HepG2 (cell line): ENCODE measurements around the gene CIROP. TPM values are rescaled to one million over a fixed set of nuclear protein-coding genes. Genes with fewer than 3 reads are reported as not detected.

ENCODE experiments used
- GABPB1 ChIP-seq: IDR thresholded peaks from 2 replicates; pipeline ENCODE4 v1.6.1; 2016; ENCODE audit warnings: mild to moderate bottlenecking, missing genetic modification reagents, moderate library complexity, missing compliant biosample characterization
- KDM2A ChIP-seq: sonication (generic); formaldehyde crosslinking; IDR thresholded peaks from 2 replicates; pipeline ENCODE4 v1.4.0; 2020; ENCODE audit warnings: low read depth, missing genetic modification reagents, borderline replicate concordance
- KLF16 ChIP-seq, 2 experiments: sonication (generic) in 1 of 2; formaldehyde crosslinking in 1 of 2; IDR thresholded peaks; 2 replicates each; pipeline versions ENCODE4 v1.6.1 to v1.8.0; 2016 to 2023; ENCODE audit warnings: missing genetic modification reagents in 2 of 2, missing compliant biosample characterization in 1 of 2
- MNT ChIP-seq: fragments of 450-650 bp; IDR thresholded peaks from 2 replicates; pipeline ENCODE4 v1.6.1; 2016
- NFKBIZ ChIP-seq: IDR thresholded peaks from 2 replicates; pipeline ENCODE4 v1.6.1; 2018; ENCODE audit warnings: missing genetic modification reagents, missing compliant biosample characterization
- RARG ChIP-seq: sonication (generic); formaldehyde crosslinking; IDR thresholded peaks from 2 replicates; pipeline ENCODE4 v1.4.0; 2020; ENCODE audit warnings: low read depth, mild to moderate bottlenecking, missing genetic modification reagents
- TBL1XR1 ChIP-seq: fragments of 150-350 bp; IDR thresholded peaks from 2 replicates; pipeline ENCODE4 v1.6.1; 2014; ENCODE audit warnings: borderline replicate concordance, low read length; ENCODE audit not compliant: partially characterized antibody
- ZNF232 ChIP-seq: sonication (generic); formaldehyde crosslinking; IDR thresholded peaks from 2 replicates; pipeline ENCODE4 v1.4.0; 2020; ENCODE audit warnings: missing genetic modification reagents, borderline replicate concordance
- ZNF543 ChIP-seq: sonication (generic); formaldehyde crosslinking; IDR thresholded peaks from 2 replicates; pipeline ENCODE4 v1.4.0; 2020; ENCODE audit warnings: mild to moderate bottlenecking, missing genetic modification reagents
- polyA plus RNA-seq, 8 experiments: library from polyadenylated mRNA; depleted of rRNA in 3 of 8; stranded (reverse) in 7 of 8; unstranded in 1 of 8; fragments of >200 nt; fragmentation: Illumina TruSeq in 4 of 8; extraction: Trizol in 4 of 8; gene quantifications; 2 replicates each; pipeline versions ENCODE4 v1.2.1 to v1.2.3, GENCODE V29; 2011 to 2016; ENCODE audit warnings: low read depth in 4 of 8, missing spikeins in 1 of 8, mixed read lengths in 1 of 8; ENCODE audit not compliant: insufficient read depth in 1 of 8
- total RNA-seq, 5 experiments: library from RNA; depleted of rRNA; stranded (reverse); fragments of >200 nt; fragmentation: Illumina TruSeq; extraction: Trizol; gene quantifications; 2 replicates each; pipeline ENCODE4 v1.2.3, GENCODE V29; 2016; ENCODE audit warnings: low read depth in 1 of 5
- TF ChIP-seq, protein P1 (sequence below): sonication (generic); formaldehyde crosslinking; IDR thresholded peaks from 2 replicates; pipeline ENCODE4 v1.5.0; 2020; ENCODE audit warnings: mild to moderate bottlenecking, missing genetic modification reagents, borderline replicate concordance
- TF ChIP-seq, protein P2 (sequence below), 2 experiments: sonication (generic) in 1 of 2; formaldehyde crosslinking in 1 of 2; IDR thresholded peaks; 2 replicates each; pipeline versions ENCODE4 v1.4.0 to v1.6.1; 2018 to 2020; ENCODE audit warnings: missing genetic modification reagents in 2 of 2, borderline replicate concordance in 1 of 2, low read depth in 1 of 2, mild to moderate bottlenecking in 1 of 2, missing biosample characterization in 1 of 2
- TF ChIP-seq, protein P3 (sequence below): sonication (generic); formaldehyde crosslinking; IDR thresholded peaks from 2 replicates; pipeline ENCODE4 v1.4.0; 2020; ENCODE audit warnings: mild to moderate bottlenecking, missing genetic modification reagents

The CIROP gene
- total and polyA plus RNA-seq, 2 of the 13 experiments (the other 11 are each of a cell fraction or from before 2014, with no cell fraction given): 0.07 TPM; not detected in 1

GRCh38 chr14:23057757-23058653 is 46.8 kb downstream of the CIROP start (continued):
- TF ChIP-seq ZNF543 (CRISPR knock-in tag): peak; percentile 94
- peak; percentile 60; the same call in 1 of the 2 replicates for TF ChIP-seq NFKBIZ (CRISPR knock-in tag)
- TF ChIP-seq GABPB1 (CRISPR knock-in tag): peak; percentile 73; the same call in 1 of the 2 replicates
- no peak for TF ChIP-seq MNT
- TF ChIP-seq ZNF232: peak; percentile 85; the same call in 1 of the 2 replicates
- 0 out of 2 replicates have a peak, but pooled peaks have one; percentile 13 for TF ChIP-seq RARG (CRISPR knock-in tag)
- TF ChIP-seq TBL1XR1: peak; percentile 71
- TF ChIP-seq, protein P1, sequence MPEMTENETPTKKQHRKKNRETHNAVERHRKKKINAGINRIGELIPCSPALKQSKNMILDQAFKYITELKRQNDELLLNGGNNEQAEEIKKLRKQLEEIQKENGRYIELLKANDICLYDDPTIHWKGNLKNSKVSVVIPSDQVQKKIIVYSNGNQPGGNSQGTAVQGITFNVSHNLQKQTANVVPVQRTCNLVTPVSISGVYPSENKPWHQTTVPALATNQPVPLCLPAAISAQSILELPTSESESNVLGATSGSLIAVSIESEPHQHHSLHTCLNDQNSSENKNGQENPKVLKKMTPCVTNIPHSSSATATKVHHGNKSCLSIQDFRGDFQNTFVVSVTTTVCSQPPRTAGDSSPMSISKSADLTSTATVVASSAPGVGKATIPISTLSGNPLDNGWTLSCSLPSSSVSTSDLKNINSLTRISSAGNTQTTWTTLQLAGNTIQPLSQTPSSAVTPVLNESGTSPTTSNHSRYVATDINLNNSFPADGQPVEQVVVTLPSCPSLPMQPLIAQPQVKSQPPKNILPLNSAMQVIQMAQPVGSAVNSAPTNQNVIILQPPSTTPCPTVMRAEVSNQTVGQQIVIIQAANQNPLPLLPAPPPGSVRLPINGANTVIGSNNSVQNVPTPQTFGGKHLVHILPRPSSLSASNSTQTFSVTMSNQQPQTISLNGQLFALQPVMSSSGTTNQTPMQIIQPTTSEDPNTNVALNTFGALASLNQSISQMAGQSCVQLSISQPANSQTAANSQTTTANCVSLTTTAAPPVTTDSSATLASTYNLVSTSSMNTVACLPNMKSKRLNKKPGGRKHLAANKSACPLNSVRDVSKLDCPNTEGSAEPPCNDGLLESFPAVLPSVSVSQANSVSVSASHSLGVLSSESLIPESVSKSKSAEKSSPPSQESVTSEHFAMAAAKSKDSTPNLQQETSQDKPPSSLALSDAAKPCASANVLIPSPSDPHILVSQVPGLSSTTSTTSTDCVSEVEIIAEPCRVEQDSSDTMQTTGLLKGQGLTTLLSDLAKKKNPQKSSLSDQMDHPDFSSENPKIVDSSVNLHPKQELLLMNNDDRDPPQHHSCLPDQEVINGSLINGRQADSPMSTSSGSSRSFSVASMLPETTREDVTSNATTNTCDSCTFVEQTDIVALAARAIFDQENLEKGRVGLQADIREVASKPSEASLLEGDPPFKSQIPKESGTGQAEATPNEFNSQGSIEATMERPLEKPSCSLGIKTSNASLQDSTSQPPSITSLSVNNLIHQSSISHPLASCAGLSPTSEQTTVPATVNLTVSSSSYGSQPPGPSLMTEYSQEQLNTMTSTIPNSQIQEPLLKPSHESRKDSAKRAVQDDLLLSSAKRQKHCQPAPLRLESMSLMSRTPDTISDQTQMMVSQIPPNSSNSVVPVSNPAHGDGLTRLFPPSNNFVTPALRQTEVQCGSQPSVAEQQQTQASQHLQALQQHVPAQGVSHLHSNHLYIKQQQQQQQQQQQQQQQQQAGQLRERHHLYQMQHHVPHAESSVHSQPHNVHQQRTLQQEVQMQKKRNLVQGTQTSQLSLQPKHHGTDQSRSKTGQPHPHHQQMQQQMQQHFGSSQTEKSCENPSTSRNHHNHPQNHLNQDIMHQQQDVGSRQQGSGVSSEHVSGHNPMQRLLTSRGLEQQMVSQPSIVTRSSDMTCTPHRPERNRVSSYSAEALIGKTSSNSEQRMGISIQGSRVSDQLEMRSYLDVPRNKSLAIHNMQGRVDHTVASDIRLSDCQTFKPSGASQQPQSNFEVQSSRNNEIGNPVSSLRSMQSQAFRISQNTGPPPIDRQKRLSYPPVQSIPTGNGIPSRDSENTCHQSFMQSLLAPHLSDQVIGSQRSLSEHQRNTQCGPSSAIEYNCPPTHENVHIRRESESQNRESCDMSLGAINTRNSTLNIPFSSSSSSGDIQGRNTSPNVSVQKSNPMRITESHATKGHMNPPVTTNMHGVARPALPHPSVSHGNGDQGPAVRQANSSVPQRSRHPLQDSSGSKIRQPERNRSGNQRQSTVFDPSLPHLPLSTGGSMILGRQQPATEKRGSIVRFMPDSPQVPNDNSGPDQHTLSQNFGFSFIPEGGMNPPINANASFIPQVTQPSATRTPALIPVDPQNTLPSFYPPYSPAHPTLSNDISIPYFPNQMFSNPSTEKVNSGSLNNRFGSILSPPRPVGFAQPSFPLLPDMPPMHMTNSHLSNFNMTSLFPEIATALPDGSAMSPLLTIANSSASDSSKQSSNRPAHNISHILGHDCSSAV: 0 out of 2 replicates have a peak, but pooled peaks have one; percentile 75
- peak in 1 of 2 experiments; percentile 88; a peak in 2 of 4 replicates for TF ChIP-seq KLF16 (CRISPR knock-in tag; IDR thresholded peaks at IDR 0.05)
- TF ChIP-seq KDM2A (CRISPR knock-in tag): peak; percentile 100
- TF ChIP-seq, protein P2, sequence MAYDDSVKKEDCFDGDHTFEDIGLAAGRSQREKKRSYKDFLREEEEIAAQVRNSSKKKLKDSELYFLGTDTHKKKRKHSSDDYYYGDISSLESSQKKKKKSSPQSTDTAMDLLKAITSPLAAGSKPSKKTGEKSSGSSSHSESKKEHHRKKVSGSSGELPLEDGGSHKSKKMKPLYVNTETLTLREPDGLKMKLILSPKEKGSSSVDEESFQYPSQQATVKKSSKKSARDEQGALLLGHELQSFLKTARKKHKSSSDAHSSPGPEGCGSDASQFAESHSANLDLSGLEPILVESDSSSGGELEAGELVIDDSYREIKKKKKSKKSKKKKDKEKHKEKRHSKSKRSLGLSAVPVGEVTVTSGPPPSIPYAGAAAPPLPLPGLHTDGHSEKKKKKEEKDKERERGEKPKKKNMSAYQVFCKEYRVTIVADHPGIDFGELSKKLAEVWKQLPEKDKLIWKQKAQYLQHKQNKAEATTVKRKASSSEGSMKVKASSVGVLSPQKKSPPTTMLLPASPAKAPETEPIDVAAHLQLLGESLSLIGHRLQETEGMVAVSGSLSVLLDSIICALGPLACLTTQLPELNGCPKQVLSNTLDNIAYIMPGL (CRISPR knock-in tag; IDR thresholded peaks at IDR 0.05; ENCODE audit: borderline replicate concordance in 1 of 2, low read depth in 1 of 2): peak; percentile 99
- TF ChIP-seq, protein P3, sequence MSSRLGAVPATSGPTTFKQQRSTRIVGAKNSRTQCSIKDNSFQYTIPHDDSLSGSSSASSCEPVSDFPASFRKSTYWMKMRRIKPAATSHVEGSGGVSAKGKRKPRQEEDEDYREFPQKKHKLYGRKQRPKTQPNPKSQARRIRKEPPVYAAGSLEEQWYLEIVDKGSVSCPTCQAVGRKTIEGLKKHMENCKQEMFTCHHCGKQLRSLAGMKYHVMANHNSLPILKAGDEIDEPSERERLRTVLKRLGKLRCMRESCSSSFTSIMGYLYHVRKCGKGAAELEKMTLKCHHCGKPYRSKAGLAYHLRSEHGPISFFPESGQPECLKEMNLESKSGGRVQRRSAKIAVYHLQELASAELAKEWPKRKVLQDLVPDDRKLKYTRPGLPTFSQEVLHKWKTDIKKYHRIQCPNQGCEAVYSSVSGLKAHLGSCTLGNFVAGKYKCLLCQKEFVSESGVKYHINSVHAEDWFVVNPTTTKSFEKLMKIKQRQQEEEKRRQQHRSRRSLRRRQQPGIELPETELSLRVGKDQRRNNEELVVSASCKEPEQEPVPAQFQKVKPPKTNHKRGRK: 0 out of 2 replicates have a peak, but pooled peaks have one; percentile 85
